Measurements from ENCODE around the gene PROB1. TPM values are rescaled to one million over a fixed set of nuclear protein-coding genes. Genes with fewer than 3 reads are reported as not detected.

Gene PROB1
- polyA plus RNA-seq, 1 experiment: 0.40 TPM

DNA sequence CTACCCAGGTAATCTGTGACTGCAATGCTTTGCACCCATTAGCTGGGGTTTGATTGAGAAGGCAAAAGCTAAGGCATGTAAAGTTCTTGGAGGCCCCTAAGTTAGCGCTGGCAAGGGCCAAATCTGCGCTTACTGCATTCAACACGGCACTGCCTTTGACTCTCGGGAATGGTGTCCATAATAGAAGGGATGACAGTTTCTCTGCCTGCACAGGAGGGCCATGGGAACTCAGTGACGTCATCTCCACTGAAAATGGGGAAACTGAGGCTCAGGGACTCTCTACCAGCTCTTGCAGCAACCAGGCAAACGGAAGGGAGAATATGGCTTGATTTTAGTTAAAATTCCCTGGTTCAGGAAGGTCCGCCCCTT lies 8.5 kb upstream of the PROB1 start:
- peak overlapping the region; percentile 64 for H3K4me3 ChIP-seq (ENCODE audit: low read depth, low read length)
- no peak for TF ChIP-seq CTCF (IDR thresholded peaks at IDR 0.05; ENCODE audit: insufficient read depth, low read depth, low read length)
- DNase-seq (ENCODE audit: low read depth): no peak
- ChIA-PET POLR2A (interaction anchor here (0.8 kb wide), 1 partner anchor 34 kb away, joined by 3 read pairs; no protein-coding TSS in a partner anchor), CTCF (interaction anchor here (0.9 to 2.7 kb wide), 4 partner anchors 13 to 111 kb away, joined by 3 to 8 read pairs (median 4); no protein-coding TSS in a partner anchor)
- H3K27me3 ChIP-seq (ENCODE audit: control insufficient read depth, insufficient read depth, low read length): no peaks in the 10 kb centered on the region
- no peaks in the 10 kb centered on the region for H3K36me3 ChIP-seq (ENCODE audit: control insufficient read depth, insufficient read depth, low read length)

- Histone ChIP-seq H3K36me3 (ENCODE audit: control insufficient read depth, insufficient read depth, low read length) (no peaks in the 10 kb centered on the region), H3K27me3 (ENCODE audit: control insufficient read depth, insufficient read depth, low read length) (no peaks in the 10 kb centered on the region), H3K4me3 (ENCODE audit: low read depth, low read length) (no peak overlapping the region)
- CTCF ChIA-PET: interaction anchor here (0.9 to 2.7 kb wide), 5 partner anchors 12 to 112 kb away, joined by 3 to 8 read pairs (median 3); no protein-coding TSS in a partner anchor
- DNase-seq (ENCODE audit: low read depth): no peak
- POLR2A ChIA-PET: no interaction called here
- TF ChIP-seq CTCF (IDR thresholded peaks at IDR 0.05; ENCODE audit: insufficient read depth, low read depth, low read length): peak; percentile 45
Measured at GRCh38 chr5:139402561-139403158, 7.8 kb upstream of the PROB1 start.

DNA sequence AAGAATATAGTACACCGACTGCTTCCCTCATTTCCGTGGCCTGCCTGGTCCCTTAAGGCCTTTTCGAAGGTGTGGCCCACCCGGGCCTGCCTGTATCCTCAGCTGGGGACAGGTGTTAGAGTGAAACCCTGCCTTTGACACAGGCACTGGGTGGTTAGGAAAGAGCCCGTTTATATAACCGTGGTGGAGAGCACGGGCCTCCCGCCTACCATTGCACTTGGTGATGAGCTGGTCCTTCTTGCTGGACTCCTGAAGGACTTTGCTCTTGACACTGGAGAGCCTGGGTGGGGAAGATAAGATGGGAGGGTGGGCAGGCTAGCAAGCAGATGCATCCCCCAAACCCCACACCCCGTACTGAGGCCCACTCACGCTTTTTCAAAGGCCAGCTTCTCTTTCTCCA lies 6.6 kb upstream of the PROB1 start:
- CTCF ChIA-PET: interaction anchor here (0.9 to 2.7 kb wide), 3 partner anchors 10 to 113 kb away, joined by 3 to 8 read pairs (median 3); no protein-coding TSS in a partner anchor
- POLR2A ChIA-PET: no interaction called here
- no peak for TF ChIP-seq CTCF (IDR thresholded peaks at IDR 0.05; ENCODE audit: insufficient read depth, low read depth, low read length)

GRCh38 chr5:139399501-139400121 lies 4.7 kb upstream of the PROB1 start:
- CTCF ChIA-PET: no interaction called here
- Histone ChIP-seq H3K27me3 (ENCODE audit: control insufficient read depth, insufficient read depth, low read length) (no peaks in the 10 kb centered on the region), H3K36me3 (ENCODE audit: control insufficient read depth, insufficient read depth, low read length) (no peaks in the 10 kb centered on the region), H3K4me3 (ENCODE audit: low read depth, low read length) (no peak overlapping the region)
- no peak for TF ChIP-seq CTCF (IDR thresholded peaks at IDR 0.05; ENCODE audit: insufficient read depth, low read depth, low read length)
- DNase-seq (ENCODE audit: low read depth): no peak
- POLR2A ChIA-PET: no interaction called here

More for the DNA sequence above, 6.6 kb upstream of the PROB1 start:
- no peak overlapping the region for H3K4me3 ChIP-seq (ENCODE audit: low read depth, low read length)
- H3K36me3 ChIP-seq (ENCODE audit: control insufficient read depth, insufficient read depth, low read length): no peaks in the 10 kb centered on the region
- no peak for DNase-seq (ENCODE audit: low read depth)
- H3K27me3 ChIP-seq (ENCODE audit: control insufficient read depth, insufficient read depth, low read length): no peaks in the 10 kb centered on the region

- DNase-seq (ENCODE audit: low read depth): no peak
- CTCF ChIA-PET: no interaction called here
Measured at GRCh38 chr5:139397921-139398320, 3.0 kb upstream of the PROB1 start.

More at GRCh38 chr5:139397921-139398320, 3.0 kb upstream of the PROB1 start:
- H3K27me3 ChIP-seq (ENCODE audit: control insufficient read depth, insufficient read depth, low read length): peaks cover 4% of the 10 kb centered on the region
- POLR2A ChIA-PET: no interaction called here
- no peaks in the 10 kb centered on the region for H3K36me3 ChIP-seq (ENCODE audit: control insufficient read depth, insufficient read depth, low read length)
- no peak for TF ChIP-seq CTCF (IDR thresholded peaks at IDR 0.05; ENCODE audit: insufficient read depth, low read depth, low read length)
- no peak overlapping the region for H3K4me3 ChIP-seq (ENCODE audit: low read depth, low read length)
